GM18867 (cell line): Measurements from ENCODE around the gene GIGYF2.
A peak's percentile ranks its signal among the peaks of the same experiment; 100 is the strongest.
"Not testable (repeated sequence)": the region's sequence is repeated elsewhere in the genome, so short reads cannot be mapped to it uniquely, and the experiment has no call there.

Experiments used
- ATAC-seq: cut with Tn5 transposase; IDR thresholded peaks from one replicate; pipeline ENCODE4 v1.9.1; 2021; ENCODE audit warnings: mild to moderate bottlenecking, moderate library complexity; ENCODE audit not compliant: unreplicated experiment

The GIGYF2 gene, protein sequence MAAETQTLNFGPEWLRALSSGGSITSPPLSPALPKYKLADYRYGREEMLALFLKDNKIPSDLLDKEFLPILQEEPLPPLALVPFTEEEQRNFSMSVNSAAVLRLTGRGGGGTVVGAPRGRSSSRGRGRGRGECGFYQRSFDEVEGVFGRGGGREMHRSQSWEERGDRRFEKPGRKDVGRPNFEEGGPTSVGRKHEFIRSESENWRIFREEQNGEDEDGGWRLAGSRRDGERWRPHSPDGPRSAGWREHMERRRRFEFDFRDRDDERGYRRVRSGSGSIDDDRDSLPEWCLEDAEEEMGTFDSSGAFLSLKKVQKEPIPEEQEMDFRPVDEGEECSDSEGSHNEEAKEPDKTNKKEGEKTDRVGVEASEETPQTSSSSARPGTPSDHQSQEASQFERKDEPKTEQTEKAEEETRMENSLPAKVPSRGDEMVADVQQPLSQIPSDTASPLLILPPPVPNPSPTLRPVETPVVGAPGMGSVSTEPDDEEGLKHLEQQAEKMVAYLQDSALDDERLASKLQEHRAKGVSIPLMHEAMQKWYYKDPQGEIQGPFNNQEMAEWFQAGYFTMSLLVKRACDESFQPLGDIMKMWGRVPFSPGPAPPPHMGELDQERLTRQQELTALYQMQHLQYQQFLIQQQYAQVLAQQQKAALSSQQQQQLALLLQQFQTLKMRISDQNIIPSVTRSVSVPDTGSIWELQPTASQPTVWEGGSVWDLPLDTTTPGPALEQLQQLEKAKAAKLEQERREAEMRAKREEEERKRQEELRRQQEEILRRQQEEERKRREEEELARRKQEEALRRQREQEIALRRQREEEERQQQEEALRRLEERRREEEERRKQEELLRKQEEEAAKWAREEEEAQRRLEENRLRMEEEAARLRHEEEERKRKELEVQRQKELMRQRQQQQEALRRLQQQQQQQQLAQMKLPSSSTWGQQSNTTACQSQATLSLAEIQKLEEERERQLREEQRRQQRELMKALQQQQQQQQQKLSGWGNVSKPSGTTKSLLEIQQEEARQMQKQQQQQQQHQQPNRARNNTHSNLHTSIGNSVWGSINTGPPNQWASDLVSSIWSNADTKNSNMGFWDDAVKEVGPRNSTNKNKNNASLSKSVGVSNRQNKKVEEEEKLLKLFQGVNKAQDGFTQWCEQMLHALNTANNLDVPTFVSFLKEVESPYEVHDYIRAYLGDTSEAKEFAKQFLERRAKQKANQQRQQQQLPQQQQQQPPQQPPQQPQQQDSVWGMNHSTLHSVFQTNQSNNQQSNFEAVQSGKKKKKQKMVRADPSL (N-terminal part only)

DNA sequence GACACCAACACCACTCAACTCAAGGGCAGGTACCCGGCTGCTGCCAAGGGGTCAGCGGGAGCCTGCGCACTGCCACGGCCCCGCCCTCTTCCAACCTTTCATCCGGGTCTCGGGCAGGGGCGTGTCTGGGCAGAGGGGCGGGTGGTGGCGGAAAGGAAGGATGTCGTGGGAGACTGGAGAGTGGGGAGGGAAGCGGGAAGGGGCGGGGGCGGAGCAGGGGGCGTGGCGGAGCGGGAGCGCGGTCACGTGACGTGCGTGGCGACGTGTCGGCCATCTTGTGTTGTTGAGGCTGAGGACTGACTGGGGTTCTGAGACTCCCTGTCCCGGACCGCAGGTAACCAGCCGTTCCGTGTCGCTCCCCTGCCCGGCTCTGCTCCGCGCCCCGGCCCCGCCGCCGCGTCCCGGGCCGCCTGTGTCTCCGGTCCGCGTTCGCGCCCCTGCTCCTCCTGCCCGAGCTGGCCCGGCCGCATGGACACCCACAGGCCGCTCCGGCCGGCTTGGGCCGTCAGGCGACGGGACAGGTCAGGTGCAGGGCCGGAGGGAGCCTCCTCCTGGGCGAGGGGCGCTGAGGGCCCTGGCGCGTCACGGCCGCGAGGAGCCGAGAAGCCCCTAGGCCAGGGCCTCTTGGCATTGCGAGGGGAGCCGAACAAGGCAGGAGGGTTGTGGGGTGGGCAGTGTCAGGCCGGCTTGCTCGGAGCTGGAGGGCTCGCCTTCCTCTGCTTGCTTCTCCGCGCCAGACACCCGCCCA, at the start of gene GIGYF2:
GIGYF2 (plus strand) TSS at position 273 of the 748 bp plus-strand sequence. CDS start 37,867 bp downstream, outside the sequence.
- ATAC-seq: peak; percentile 78

GRCh38 chr2:232649033-232649432, 48.1 kb upstream of the GIGYF2 start:
- ATAC-seq: no peak

- no peak for ATAC-seq
Observed at GRCh38 chr2:232652505-232652851, 44.7 kb upstream of the GIGYF2 start.

- no peak for ATAC-seq
Observed at GRCh38 chr2:232653441-232653840, 43.7 kb upstream of the GIGYF2 start.

- ATAC-seq: no peak
Observed at GRCh38 chr2:232655392-232655791, 41.7 kb upstream of the GIGYF2 start.

DNA sequence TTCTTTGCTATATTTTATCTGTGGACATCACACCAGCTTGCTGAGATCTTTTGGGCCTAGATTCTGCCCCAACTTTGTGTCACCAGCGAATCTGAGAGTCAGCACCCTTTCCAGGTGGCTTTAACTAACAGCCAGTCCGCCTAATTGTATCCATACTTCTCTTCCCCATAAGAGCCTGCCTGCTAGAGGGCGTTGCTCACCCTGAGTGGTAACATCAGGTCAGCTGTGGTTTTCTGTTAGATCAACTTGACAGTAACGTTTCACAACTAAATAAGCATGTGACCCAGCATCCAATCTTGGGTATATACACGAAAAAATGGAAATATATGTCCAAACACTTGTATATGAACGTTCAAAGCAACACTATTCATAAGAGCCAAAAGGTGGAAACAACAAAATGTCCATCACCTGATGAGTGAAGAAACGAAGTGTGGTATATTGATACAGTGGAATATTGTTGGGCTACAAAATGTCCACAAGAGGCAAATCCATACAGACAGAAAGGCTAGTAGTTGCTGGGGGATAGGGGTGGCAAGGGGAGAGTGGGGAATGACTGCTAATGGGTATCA, 38.8 kb upstream of the GIGYF2 start:
- ATAC-seq: no peak

GRCh38 chr2:232659359-232659758, 37.8 kb upstream of the GIGYF2 start:
- ATAC-seq: no peak

DNA sequence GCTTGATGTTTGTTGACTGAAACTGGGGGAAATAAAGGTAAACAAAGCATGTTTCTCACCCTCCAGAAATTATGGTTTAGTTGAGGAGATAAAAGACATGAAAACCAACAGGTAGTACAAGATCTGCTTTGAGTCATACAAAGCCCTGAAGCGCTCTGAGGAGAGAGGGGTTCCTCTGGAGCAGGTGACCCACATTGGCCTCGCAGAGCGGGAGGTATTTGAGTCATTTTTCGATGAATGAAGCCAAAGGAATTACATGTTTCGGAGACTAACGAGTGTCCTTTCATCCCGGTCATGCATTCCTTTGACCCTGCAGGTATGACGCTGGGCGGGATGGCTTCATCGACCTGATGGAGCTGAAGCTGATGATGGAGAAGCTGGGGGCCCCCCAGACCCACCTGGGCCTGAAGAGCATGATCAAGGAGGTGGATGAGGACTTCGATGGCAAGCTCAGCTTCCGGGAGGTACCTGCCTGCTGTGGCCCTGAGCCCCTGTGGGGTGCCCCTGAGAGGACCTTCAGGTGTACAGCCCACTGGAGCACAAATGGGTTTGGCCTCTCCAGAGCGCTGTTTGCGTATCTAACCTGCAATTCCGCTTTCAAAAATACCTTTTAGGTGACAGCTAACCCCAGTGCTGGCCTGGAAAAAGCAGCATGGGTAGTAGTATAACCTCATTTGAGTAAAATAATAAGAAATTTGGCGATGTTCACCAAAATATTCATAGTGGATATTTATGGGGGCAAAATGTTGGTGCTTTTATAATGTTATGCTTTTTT, 34.5 kb upstream of the GIGYF2 start:
- no peak for ATAC-seq

GRCh38 chr2:232666051-232666805, 30.9 kb upstream of the GIGYF2 start:
- no peak for ATAC-seq

DNA sequence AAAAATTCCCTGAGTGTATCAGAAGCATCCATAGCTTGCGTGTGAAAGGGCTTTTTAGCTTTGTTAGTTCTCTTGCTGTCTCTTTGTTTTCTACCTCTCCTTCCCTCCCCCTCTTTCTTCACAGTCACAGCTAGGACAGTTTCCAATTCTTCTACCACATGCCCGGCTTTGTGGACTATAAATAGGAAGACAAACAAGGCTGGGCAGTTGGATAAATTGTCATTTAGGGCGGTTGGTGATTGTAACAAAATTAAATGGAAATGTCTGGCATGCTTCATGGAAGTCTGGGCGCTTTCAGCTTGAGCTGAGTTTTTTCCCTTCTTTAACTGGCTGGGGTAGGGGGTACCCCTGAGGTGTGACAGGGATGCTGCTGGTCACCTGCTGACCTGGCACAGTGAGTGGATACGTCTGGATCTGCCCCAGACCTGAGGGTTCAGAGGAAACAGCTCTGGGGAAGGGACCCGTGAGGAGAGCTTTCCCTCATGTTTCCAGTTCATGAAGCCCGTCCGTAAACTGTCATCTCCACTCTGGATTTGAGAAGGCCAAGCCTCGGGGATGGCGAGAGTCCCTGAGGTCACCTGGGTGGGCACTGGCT, 29.0 kb upstream of the GIGYF2 start:
- ATAC-seq: no peak

DNA sequence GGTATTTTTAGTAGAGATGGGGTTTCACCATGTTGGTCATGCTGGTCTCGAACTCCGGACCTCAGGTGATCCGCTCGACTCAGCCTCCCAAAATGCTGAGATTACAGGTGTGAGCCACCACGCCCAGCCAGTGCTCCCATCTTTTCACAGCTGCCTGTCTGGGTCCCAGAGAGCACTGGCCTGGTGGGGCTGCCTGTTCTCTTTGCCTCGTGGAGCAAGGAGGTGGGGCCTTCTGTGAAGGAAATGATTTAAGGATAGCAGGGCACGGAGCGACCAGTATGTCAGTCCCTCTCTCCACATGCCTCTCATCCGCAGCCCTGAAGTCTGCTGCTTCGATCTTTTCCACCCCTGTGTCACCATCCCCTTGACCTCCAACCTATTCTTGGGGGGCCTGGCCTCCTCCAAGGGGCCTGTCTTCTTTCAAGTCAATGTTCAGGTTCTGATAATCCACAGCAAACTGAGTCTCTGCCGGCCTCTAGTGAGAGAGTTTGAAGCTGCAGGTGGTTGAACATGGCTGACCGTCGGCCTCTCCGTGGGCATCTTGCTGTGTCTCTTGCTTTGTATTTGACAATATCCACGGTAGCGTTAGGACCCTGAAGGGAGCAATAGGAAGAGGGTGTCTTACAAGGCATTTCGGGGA, 28.2 kb upstream of the GIGYF2 start:
- no peak for ATAC-seq

GRCh38 chr2:232672588-232672987, 24.5 kb upstream of the GIGYF2 start:
- no peak for ATAC-seq

- ATAC-seq: no peak
Observed at GRCh38 chr2:232674491-232674890, 22.6 kb upstream of the GIGYF2 start.

DNA sequence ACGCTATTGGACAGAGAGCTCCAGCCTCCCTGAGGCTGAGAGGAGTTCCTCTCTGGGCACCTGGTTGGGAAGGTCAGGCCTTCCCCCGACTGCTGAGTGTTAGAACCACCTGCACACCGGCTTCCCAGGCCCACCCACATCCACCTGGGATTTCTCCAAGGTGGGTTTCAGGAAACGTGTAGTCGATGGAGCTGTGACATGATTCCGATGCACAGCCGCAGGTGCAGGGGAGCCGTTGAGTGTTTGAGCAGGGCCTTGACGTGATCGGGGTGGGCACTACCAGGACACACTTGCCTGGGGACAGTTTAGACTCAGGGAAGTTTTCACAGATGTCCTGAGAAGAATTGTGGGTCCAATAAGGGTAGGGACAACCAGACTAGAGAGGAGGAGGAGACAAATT, 21.8 kb upstream of the GIGYF2 start:
- no peak for ATAC-seq

- no peak for ATAC-seq
Observed at GRCh38 chr2:232680006-232680405, 17.1 kb upstream of the GIGYF2 start.

DNA sequence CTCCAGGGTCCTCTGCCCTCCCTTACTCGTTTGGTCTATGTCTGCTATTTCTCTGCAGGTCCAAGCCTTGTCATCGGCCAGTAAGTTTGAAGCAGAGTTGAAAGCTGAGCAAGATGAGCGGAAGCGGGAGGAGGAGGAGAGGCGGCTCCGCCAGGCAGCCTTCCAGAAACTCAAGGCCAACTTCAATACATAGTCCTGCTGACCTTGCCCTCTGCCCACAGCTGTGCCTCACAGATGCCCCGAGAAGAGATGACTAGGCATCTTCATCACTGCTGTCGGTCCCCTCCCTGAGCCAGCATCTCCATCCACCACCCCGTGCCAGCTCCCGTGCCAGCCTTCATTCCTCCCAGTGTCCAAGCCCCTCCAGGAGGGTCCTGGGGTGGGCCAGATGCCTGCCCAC, 15.6 kb upstream of the GIGYF2 start:
- ATAC-seq: no peak

GRCh38 chr2:232683368-232683767, 13.8 kb upstream of the GIGYF2 start:
- no peak for ATAC-seq

DNA sequence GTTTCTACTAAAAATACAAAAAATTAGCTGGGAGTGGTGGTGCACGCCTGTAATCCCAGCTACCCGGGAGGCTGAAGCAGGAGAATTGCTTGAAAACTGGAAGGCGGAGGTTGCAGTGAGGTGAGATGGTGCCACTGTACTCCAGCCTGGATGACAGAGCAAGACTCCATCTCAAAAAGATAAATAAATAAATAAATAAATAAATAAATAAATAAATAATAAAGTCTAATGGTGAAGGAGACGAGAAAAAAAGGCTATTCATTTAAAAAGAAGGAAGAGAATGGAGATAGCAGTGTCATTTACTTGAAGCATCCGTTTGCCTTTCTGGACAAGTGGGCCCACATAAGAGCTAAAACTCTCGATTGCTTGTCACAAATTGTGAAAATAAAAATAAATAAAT, 11.7 kb upstream of the GIGYF2 start:
- ATAC-seq: not testable (repeated sequence)
